K562 (cell line): Measurements from ENCODE around the gene ZNF618. TPM values are rescaled to one million over a fixed set of nuclear protein-coding genes. Genes with fewer than 3 reads are reported as not detected.

Experiments
- ATAC-seq: fragments of 200-7000 bp; cut with Tn5 transposase; 3 replicates; pipeline ENCODE4 v1.9.1; 2020; ENCODE audit warnings: moderate library complexity
- BruUV-seq: library from RNA; stranded (reverse); fragments of 400-500 nt; replicated peaks from 2 replicates; lab custom pipeline; 2021; lab: Mats Ljungman, UMichigan
- CTCF ChIA-PET: fragments of 300-600 bp; formaldehyde crosslinking; extraction: SDS; loops from one replicate; lab custom pipeline; 2021; ENCODE audit warnings: low intra/inter-chr PET ratio; lab: Yijun Ruan, JAX
- POLR2A ChIA-PET: fragments of 300-600, 350-650 bp; sonication (Branson Sonifier 250); formaldehyde crosslinking; extraction: SDS; loops from one replicate; lab custom pipeline; 2021; ENCODE audit warnings: antibody characterized with exemption, inconsistent platforms; lab: Yijun Ruan, JAX
- DNase-seq, 4 experiments: peaks; one replicate each; pipeline versions ENCODE4 v3.0.0 to v3.0.0-alpha.2; 2011 to 2018; ENCODE audit warnings: low spot score in 3 of 4, mixed read lengths in 3 of 4; ENCODE audit errors: extremely low read depth in 1 of 4
- FAIRE-seq: peaks from 2 replicates; lab custom pipeline; 2011; peaks lifted over from hg19 to GRCh38; lab: Jason Lieb, UNC
- H2AFZ ChIP-seq: 2 replicates; pipeline ENCODE4 v1.6.0; 2011; ENCODE audit warnings: low read depth, low read length, control low read depth, inconsistent platforms
- H3K27ac ChIP-seq: fragments of 200-600 bp; 3 replicates; pipeline ENCODE4 v1.8.0; 2011; ENCODE audit warnings: low read depth, mild to moderate bottlenecking, control low read depth, inconsistent platforms, low read length, moderate library complexity, mixed read lengths; ENCODE audit errors: extremely low read depth
- H3K27me3 ChIP-seq, 2 experiments: fragments of 300-600 bp in 1 of 2; 2 replicates in 1 of 2; 3 replicates in 1 of 2; pipeline versions ENCODE4 v1.6.0 to v1.8.0; 2011; ENCODE audit warnings: inconsistent platforms in 2 of 2, low read length in 2 of 2, mild to moderate bottlenecking in 1 of 2, mixed read lengths in 1 of 2, moderate library complexity in 1 of 2; ENCODE audit not compliant: control insufficient read depth in 2 of 2, insufficient read depth in 2 of 2
- H3K36me3 ChIP-seq: fragments of 300-600 bp; 3 replicates; pipeline ENCODE4 v1.8.0; 2011; ENCODE audit warnings: mild to moderate bottlenecking, low read length, inconsistent platforms; ENCODE audit not compliant: control insufficient read depth, insufficient read depth
- H3K4me1 ChIP-seq, 2 experiments: fragments of 200-600 bp in 1 of 2; replicated peaks in 1 of 2; 2 replicates in 1 of 2; 3 replicates in 1 of 2; pipeline versions ENCODE4 v1.5.1 to v1.8.0; 2011; ENCODE audit warnings: inconsistent platforms in 2 of 2, low read length in 2 of 2, mild to moderate bottlenecking in 1 of 2, mixed read lengths in 1 of 2, moderate library complexity in 1 of 2; ENCODE audit not compliant: control insufficient read depth in 2 of 2, insufficient read depth in 2 of 2
- H3K4me2 ChIP-seq: 2 replicates; pipeline ENCODE4 v1.6.1; 2011; ENCODE audit warnings: low read length, control low read depth, inconsistent platforms, mixed read lengths; ENCODE audit not compliant: insufficient read depth
- H3K4me3 ChIP-seq: fragments of 200-600 bp; sonication (generic), shearing (Covaris generic); 2 replicates; pipeline ENCODE4 v1.5.1; 2016; ENCODE audit warnings: control low read depth, inconsistent platforms
- H3K79me2 ChIP-seq: fragments of 200-600 bp; 3 replicates; pipeline ENCODE4 v1.8.0; 2011; ENCODE audit warnings: low read length, inconsistent platforms; ENCODE audit not compliant: control insufficient read depth, insufficient read depth
- H3K9ac ChIP-seq, 2 experiments: 2 replicates each; pipeline versions ENCODE4 v1.6.0 to v1.6.1; 2011; ENCODE audit warnings: low read depth in 2 of 2, low read length in 2 of 2, control low read depth in 1 of 2, inconsistent platforms in 1 of 2, mild to moderate bottlenecking in 1 of 2, mixed read lengths in 1 of 2; ENCODE audit not compliant: insufficient read depth in 1 of 2
- H3K9me1 ChIP-seq: one replicate; pipeline ENCODE4 v1.6.0; 2011; ENCODE audit warnings: inconsistent platforms, mild to moderate bottlenecking, low read length, moderate library complexity; ENCODE audit not compliant: control insufficient read depth, insufficient read depth
- H3K9me3 ChIP-seq: replicated peaks from 2 replicates; pipeline ENCODE4 v1.5.1; 2011; ENCODE audit warnings: low read depth, low read length, inconsistent platforms; ENCODE audit not compliant: control insufficient read depth, insufficient read depth
- H4K20me1 ChIP-seq: replicated peaks from 2 replicates; pipeline ENCODE4 v1.6.1; 2011; ENCODE audit warnings: low read length, inconsistent platforms, mixed read lengths; ENCODE audit not compliant: control insufficient read depth, insufficient read depth
- ADNP ChIP-seq: fragments of 200-800 bp; sonication (Bioruptor generic); IDR thresholded peaks from 2 replicates; pipeline ENCODE4 v1.6.1; 2016; ENCODE audit warnings: missing genetic modification characterization, missing compliant biosample characterization
- HIVEP1 ChIP-seq: fragments of 250-450 bp; sonication (Bioruptor Pico); IDR thresholded peaks from 2 replicates; pipeline ENCODE4 v1.4.0; 2020; ENCODE audit warnings: mild to moderate bottlenecking
- HMG20B ChIP-seq: fragments of 250-450 bp; sonication (Bioruptor Pico); IDR thresholded peaks from 2 replicates; pipeline ENCODE4 v1.5.0; 2021; ENCODE audit warnings: mild to moderate bottlenecking
- NFXL1 ChIP-seq: fragments of 450-650 bp; formaldehyde crosslinking; IDR thresholded peaks from 2 replicates; pipeline ENCODE4 v1.4.0; 2021; ENCODE audit warnings: mild to moderate bottlenecking
- RBBP5 ChIP-seq: fragments of 200-600 bp; sonication (generic); IDR thresholded peaks from 2 replicates; pipeline ENCODE4 v1.6.1; 2012; ENCODE audit warnings: borderline replicate concordance, mild to moderate bottlenecking, low read length, control low read depth, inconsistent platforms; ENCODE audit not compliant: insufficient read depth, poor library complexity, severe bottlenecking
- RBM17 ChIP-seq: fragments of 200-400 bp; formaldehyde crosslinking; IDR thresholded peaks from 2 replicates; pipeline ENCODE4 v1.6.1; 2017; ENCODE audit warnings: low read depth, mild to moderate bottlenecking, low read length, borderline replicate concordance
- SIRT6 ChIP-seq: IDR thresholded peaks from one replicate; pipeline ENCODE4 v1.6.1; 2012; ENCODE audit warnings: low read depth, mild to moderate bottlenecking, control low read depth, inconsistent platforms, low read length, moderate library complexity
- ZNF134 ChIP-seq: fragments of 250-450 bp; sonication (Bioruptor Pico); conservative IDR thresholded peaks from 2 replicates; pipeline ENCODE4 v1.4.0; 2020
- ZNF217 ChIP-seq: sonication (generic); formaldehyde crosslinking; IDR thresholded peaks from 2 replicates; pipeline ENCODE4 v1.8.0; 2022; ENCODE audit warnings: mild to moderate bottlenecking, missing genetic modification reagents
- ZNF23 ChIP-seq: fragments of 250-450 bp; sonication (Bioruptor Pico); IDR thresholded peaks from 2 replicates; pipeline ENCODE4 v1.4.0; 2020; ENCODE audit warnings: mild to moderate bottlenecking
- ZNF282 ChIP-seq: sonication (generic); formaldehyde crosslinking; IDR thresholded peaks from 2 replicates; pipeline ENCODE4 v1.8.1; 2023; ENCODE audit warnings: missing genetic modification reagents
- ZNF561 ChIP-seq: fragments of 450-650 bp; formaldehyde crosslinking; conservative IDR thresholded peaks from 2 replicates; pipeline ENCODE4 v1.4.0; 2020; ENCODE audit warnings: mild to moderate bottlenecking, moderate library complexity
- ZNF764 ChIP-seq: fragments of 250-450 bp; sonication (Bioruptor Pico); IDR thresholded peaks from 2 replicates; pipeline ENCODE4 v1.4.0; 2020; ENCODE audit warnings: low read depth, mild to moderate bottlenecking, moderate library complexity
- ZZZ3 ChIP-seq: fragments of 450-650 bp; IDR thresholded peaks from 2 replicates; pipeline ENCODE4 v1.6.1; 2016; ENCODE audit warnings: antibody characterized with exemption, mild to moderate bottlenecking, moderate library complexity
- WGBS: fragments of 100-300 bp; shearing (Covaris generic); methylation state at CpG from one replicate; pipeline ENCODE4 v1.1.6; 2016; ENCODE audit warnings: low coverage, mixed read lengths; ENCODE audit not compliant: insufficient coverage; ENCODE audit errors: missing lambda C conversion rate; 5-methylcytosine and 5-hydroxymethylcytosine counted together
- in situ Hi-C: fragments of 300-500 bp; cut with MboI; formaldehyde crosslinking; loops from 4 replicates; pipeline ENCODE4 v1.15.0; 2018; ENCODE audit warnings: inconsistent platforms, mixed read lengths
- intact Hi-C: fragments of 100-400 bp; cut with micrococcal nuclease; formaldehyde crosslinking; loops from 2 replicates; pipeline ENCODE4 v1.14.2; 2022
- polyA plus RNA-seq, 8 experiments: library from polyadenylated mRNA; depleted of rRNA in 4 of 8; stranded (reverse) in 5 of 8; unstranded in 3 of 8; fragments of >200 nt; fragmentation: Nextera tagmentation in 2 of 8; fragmentation: Illumina TruSeq in 1 of 8; extraction: Ambion mirVana in 2 of 8; extraction: Trizol in 1 of 8; gene quantifications; 2 replicates each; pipeline versions ENCODE4 v1.2.1 to v1.2.3, GENCODE V29; 2011 to 2014; ENCODE audit warnings: inconsistent platforms in 1 of 8, missing spikeins in 1 of 8
- total RNA-seq, 7 experiments: library from RNA; depleted of rRNA in 6 of 7; stranded (reverse); fragments of >200 nt in 6 of 7; fragmentation: Illumina TruSeq in 2 of 7; extraction: Trizol in 2 of 7; gene quantifications; 2 replicates each; pipeline versions ENCODE4 v1.2.1 to v1.2.3, GENCODE V29; 2011 to 2021; ENCODE audit warnings: low replicate concordance in 1 of 7
- TF ChIP-seq, protein P1 (sequence below): IDR thresholded peaks from 2 replicates; pipeline ENCODE4 v1.6.1; 2016; ENCODE audit warnings: missing genetic modification characterization, missing compliant biosample characterization

The ZNF618 gene
- total and polyA plus RNA-seq, 9 of the 15 experiments (the other 6 are each of a cell fraction or from before 2014, with no cell fraction given) = 0.08 to 13.7 (median 3.4) TPM

DNA sequence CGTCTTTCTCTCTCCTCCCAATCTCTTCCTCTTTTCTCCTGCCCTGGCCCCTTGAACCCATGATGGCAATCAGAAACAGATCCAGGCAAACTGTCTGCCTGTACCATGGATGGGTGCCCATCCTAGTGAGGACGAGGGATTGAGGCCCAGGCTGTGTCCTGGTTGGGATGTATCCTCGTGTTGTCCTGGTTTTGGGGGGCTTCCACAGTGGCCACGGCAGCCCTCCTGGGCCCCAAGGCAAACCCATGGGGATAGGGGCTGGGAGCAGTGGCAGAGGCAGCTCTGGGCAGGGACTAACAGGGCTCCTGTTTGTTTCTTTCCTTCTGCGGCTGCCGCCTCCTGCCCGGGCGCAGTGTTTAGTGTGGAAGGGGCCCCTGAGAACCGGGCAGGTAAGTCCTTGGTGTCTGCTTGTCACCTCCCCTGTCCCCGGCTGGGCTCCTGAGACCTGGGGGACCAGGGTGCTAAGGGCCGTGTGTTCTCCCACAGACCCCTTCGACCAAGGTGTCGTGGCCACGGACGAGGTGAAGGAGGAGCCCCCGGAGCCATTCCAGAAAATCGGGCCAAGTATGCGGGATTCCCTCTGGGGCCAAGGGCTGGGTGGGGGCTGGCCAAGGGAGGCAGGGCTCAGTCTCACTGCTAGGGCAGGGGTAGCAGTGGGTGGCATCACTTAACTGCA, 132.0 kb downstream of the ZNF618 start:
- in situ Hi-C loops (no loop called here), intact Hi-C loops (no loop called here)
- no peaks in the 10 kb centered on the region for H4K20me1 ChIP-seq
- no peaks in the 10 kb centered on the region for H3K4me1 ChIP-seq
- DNase-seq (no peak), ATAC-seq (no peak), FAIRE-seq (no peak)
- H3K9me3 ChIP-seq = no peaks in the 10 kb centered on the region
- H3K4me2 ChIP-seq = no peak overlapping the region
- CTCF ChIA-PET = no interaction called here
- 45% methylated on average over 15 of the region's 18 CpGs for WGBS
- H3K79me2 ChIP-seq = no peaks in the 10 kb centered on the region
- no peak overlapping the region for H2AFZ ChIP-seq
- no peak overlapping the region for H3K4me3 ChIP-seq
- no TSS peak for BruUV-seq
- peaks cover 6% of the 10 kb centered on the region; the same call in 1 of the 3 replicates for H3K36me3 ChIP-seq
- POLR2A ChIA-PET = no interaction called here
- H3K9ac ChIP-seq = no peak overlapping the region
- no peaks in the 10 kb centered on the region for H3K27me3 ChIP-seq
- H3K9me1 ChIP-seq = no peaks in the 10 kb centered on the region
- TF ChIP-seq ZZZ3 = no peak
- TF ChIP-seq SIRT6 = no peak
- TF ChIP-seq ZNF561 = no peak
- no peak overlapping the region for H3K27ac ChIP-seq

DNA sequence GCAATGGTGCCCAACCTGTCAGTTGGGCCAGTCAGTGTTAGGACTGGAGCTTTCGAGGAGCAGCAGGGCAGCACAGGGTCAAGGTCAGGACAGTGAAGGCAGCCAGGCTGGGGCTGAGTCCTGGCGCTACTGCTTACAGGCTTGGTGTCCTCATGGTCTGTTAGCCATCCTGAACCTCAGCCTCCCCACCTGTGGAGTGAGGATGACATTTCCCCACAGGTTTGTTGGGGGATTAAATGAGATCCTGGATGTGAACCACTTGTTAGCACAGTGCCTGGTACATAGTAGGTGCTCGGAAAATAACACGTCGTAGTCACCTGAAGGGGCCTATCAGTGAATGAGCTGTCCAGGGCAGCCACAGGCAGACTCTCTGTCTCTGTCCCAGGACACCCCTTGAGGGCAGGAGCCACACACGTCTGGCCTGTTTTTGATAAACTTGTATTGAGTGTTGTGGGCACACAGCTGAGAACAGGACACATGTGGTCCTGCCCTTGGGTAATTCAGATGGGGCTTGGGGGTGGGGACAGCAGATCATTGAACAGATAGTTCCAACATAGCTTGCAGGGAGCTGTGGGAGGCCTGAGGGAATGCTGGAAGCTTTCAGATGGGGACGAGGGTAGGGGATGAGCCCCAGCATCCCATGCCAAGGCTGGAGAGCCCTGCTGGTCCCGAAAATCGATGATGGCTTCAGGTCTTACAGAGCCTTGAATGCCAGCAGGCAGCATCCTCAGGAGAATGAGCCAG, 132.7 kb downstream of the ZNF618 start:
- WGBS = 54% methylated on average over 8 of the region's 9 CpGs
- no peak for TF ChIP-seq HMG20B (CRISPR knock-in tag)
- no peak for TF ChIP-seq RBM17
- TF ChIP-seq NFXL1 = no peak
- TF ChIP-seq, protein P1, sequence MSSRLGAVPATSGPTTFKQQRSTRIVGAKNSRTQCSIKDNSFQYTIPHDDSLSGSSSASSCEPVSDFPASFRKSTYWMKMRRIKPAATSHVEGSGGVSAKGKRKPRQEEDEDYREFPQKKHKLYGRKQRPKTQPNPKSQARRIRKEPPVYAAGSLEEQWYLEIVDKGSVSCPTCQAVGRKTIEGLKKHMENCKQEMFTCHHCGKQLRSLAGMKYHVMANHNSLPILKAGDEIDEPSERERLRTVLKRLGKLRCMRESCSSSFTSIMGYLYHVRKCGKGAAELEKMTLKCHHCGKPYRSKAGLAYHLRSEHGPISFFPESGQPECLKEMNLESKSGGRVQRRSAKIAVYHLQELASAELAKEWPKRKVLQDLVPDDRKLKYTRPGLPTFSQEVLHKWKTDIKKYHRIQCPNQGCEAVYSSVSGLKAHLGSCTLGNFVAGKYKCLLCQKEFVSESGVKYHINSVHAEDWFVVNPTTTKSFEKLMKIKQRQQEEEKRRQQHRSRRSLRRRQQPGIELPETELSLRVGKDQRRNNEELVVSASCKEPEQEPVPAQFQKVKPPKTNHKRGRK = no peak
- TF ChIP-seq HIVEP1 (CRISPR knock-in tag) = no peak
- no peak for TF ChIP-seq ZNF282 (CRISPR knock-in tag)
- no peak for TF ChIP-seq ZNF764 (CRISPR knock-in tag)
- TF ChIP-seq ADNP = no peak
- no peak for TF ChIP-seq ZNF134 (CRISPR knock-in tag)
- no peak for TF ChIP-seq ZNF217 (CRISPR knock-in tag)
- TF ChIP-seq RBBP5 = no peak
- TF ChIP-seq ZNF23 (CRISPR knock-in tag) = no peak

More for the DNA sequence above, 132.7 kb downstream of the ZNF618 start:
- no peaks in the 10 kb centered on the region for H3K27me3 ChIP-seq
- H3K4me1 ChIP-seq = no peaks in the 10 kb centered on the region
- no peak overlapping the region for H3K4me3 ChIP-seq
- BruUV-seq = no TSS peak
- no peaks in the 10 kb centered on the region for H4K20me1 ChIP-seq
- H3K4me2 ChIP-seq = no peak overlapping the region
- ChIA-PET POLR2A (interaction anchor here (0.6 kb wide), 1 partner anchor 117 kb away, joined by 3 read pairs; no protein-coding TSS in a partner anchor), CTCF (no interaction called here)
- ATAC-seq (no peak), DNase-seq (no peak), FAIRE-seq (no peak)
- no peaks in the 10 kb centered on the region for H3K9me3 ChIP-seq
- H3K9ac ChIP-seq = no peak overlapping the region
- no peaks in the 10 kb centered on the region for H3K79me2 ChIP-seq
- H3K9me1 ChIP-seq = no peaks in the 10 kb centered on the region
- in situ Hi-C loops = no loop called here
- H2AFZ ChIP-seq = no peak overlapping the region
- intact Hi-C loops = no loop called here
- no peak overlapping the region for H3K27ac ChIP-seq
- peaks cover 6% of the 10 kb centered on the region; the same call in 1 of the 3 replicates for H3K36me3 ChIP-seq
